K562 (cell line): ENCODE data around the gene ZNRF3. TPM values are rescaled to one million over a fixed set of nuclear protein-coding genes. Genes with fewer than 3 reads are reported as not detected.

Experiments used
- DACH1 ChIP-seq: fragments of 450-650 bp; IDR thresholded peaks from 2 replicates; pipeline ENCODE4 v1.6.1; 2018; ENCODE audit not compliant: partially characterized antibody
- MEIS2 ChIP-seq: fragments of 450-650 bp; IDR thresholded peaks from 2 replicates; pipeline ENCODE4 v1.6.1; 2014; ENCODE audit warnings: mild to moderate bottlenecking; ENCODE audit not compliant: partially characterized antibody
- NRF1 ChIP-seq, 2 experiments: fragments of 450-650 bp; IDR thresholded peaks in 1 of 2; conservative IDR thresholded peaks in 1 of 2; 2 replicates each; pipeline ENCODE4 v1.6.1; 2014; ENCODE audit warnings: mild to moderate bottlenecking in 2 of 2
- TCF7 ChIP-seq: sonication (generic); IDR thresholded peaks from 2 replicates; pipeline ENCODE4 v1.6.1; 2016; ENCODE audit warnings: antibody characterized with exemption, borderline replicate concordance
- ZKSCAN8 ChIP-seq: fragments of 200-800 bp; sonication (Bioruptor generic); IDR thresholded peaks from 2 replicates; pipeline ENCODE4 v1.6.1; 2016; ENCODE audit warnings: missing genetic modification characterization, missing compliant biosample characterization
- ZNF274 ChIP-seq: IDR thresholded peaks from 2 replicates; pipeline ENCODE4 v1.6.1; 2011; ENCODE audit warnings: low read depth, mild to moderate bottlenecking, low read length, moderate library complexity, borderline replicate concordance
- polyA plus RNA-seq, 8 experiments: library from polyadenylated mRNA; depleted of rRNA in 4 of 8; stranded (reverse) in 5 of 8; unstranded in 3 of 8; fragments of >200 nt; fragmentation: Nextera tagmentation in 2 of 8; fragmentation: Illumina TruSeq in 1 of 8; extraction: Ambion mirVana in 2 of 8; extraction: Trizol in 1 of 8; gene quantifications; 2 replicates each; pipeline versions ENCODE4 v1.2.1 to v1.2.3, GENCODE V29; 2011 to 2014; ENCODE audit warnings: inconsistent platforms in 1 of 8, missing spikeins in 1 of 8
- total RNA-seq, 7 experiments: library from RNA; depleted of rRNA in 6 of 7; stranded (reverse); fragments of >200 nt in 6 of 7; fragmentation: Illumina TruSeq in 2 of 7; extraction: Trizol in 2 of 7; gene quantifications; 2 replicates each; pipeline versions ENCODE4 v1.2.1 to v1.2.3, GENCODE V29; 2011 to 2021; ENCODE audit warnings: low replicate concordance in 1 of 7
- TF ChIP-seq, protein P1 (sequence below): fragments of 250-450 bp; sonication (Bioruptor Pico); IDR thresholded peaks from 2 replicates; pipeline ENCODE4 v1.5.0; 2020; ENCODE audit warnings: mild to moderate bottlenecking
- TF ChIP-seq, protein P2 (sequence below), 2 experiments: fragments of 450-650 bp in 1 of 2; sonication (generic) in 1 of 2; formaldehyde crosslinking in 1 of 2; IDR thresholded peaks in 1 of 2; conservative IDR thresholded peaks in 1 of 2; 2 replicates each; pipeline versions ENCODE4 v1.6.1 to v1.8.1; 2016 to 2023; ENCODE audit warnings: mild to moderate bottlenecking in 2 of 2, moderate library complexity in 2 of 2, inconsistent platforms in 1 of 2, missing genetic modification reagents in 1 of 2

Gene ZNRF3
- total and polyA plus RNA-seq, 9 of the 15 experiments (the other 6 are each of a cell fraction or from before 2014, with no cell fraction given): 0.41 to 5.9 (median 1.7) TPM

GRCh38 chr22:28918550-28919271 lies 35.3 kb downstream of the ZNRF3 start (continued):
- TF ChIP-seq, protein P1, sequence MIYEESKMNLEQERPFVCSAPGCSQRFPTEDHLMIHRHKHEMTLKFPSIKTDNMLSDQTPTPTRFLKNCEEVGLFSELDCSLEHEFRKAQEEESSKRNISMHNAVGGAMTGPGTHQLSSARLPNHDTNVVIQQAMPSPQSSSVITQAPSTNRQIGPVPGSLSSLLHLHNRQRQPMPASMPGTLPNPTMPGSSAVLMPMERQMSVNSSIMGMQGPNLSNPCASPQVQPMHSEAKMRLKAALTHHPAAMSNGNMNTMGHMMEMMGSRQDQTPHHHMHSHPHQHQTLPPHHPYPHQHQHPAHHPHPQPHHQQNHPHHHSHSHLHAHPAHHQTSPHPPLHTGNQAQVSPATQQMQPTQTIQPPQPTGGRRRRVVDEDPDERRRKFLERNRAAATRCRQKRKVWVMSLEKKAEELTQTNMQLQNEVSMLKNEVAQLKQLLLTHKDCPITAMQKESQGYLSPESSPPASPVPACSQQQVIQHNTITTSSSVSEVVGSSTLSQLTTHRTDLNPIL: no peak
- TF ChIP-seq MEIS2: no peak
- no peak for TF ChIP-seq TCF7
- TF ChIP-seq, protein P2, sequence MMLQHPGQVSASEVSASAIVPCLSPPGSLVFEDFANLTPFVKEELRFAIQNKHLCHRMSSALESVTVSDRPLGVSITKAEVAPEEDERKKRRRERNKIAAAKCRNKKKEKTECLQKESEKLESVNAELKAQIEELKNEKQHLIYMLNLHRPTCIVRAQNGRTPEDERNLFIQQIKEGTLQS (IDR thresholded peaks at IDR 0.05): no peak
- TF ChIP-seq, protein P2 (CRISPR knock-in tag; conservative IDR thresholded peaks at IDR 0.05): no peak
- TF ChIP-seq NRF1 (conservative IDR thresholded peaks at IDR 0.05 in 1 of 2, IDR thresholded peaks at IDR 0.05 in 1 of 2): no peak
- TF ChIP-seq DACH1: no peak
- TF ChIP-seq ZKSCAN8: no peak
- no peak for TF ChIP-seq ZNF274
